ENCODE measurements around the gene ZNF599. TPM values are rescaled to one million over a fixed set of nuclear protein-coding genes. Genes with fewer than 3 reads are reported as not detected.

Gene ZNF599
- total RNA-seq, 3 donors from 2014 or later: 3.3 to 6.1 (median 3.9) TPM

GRCh38 chr19:34767951-34768350, 5.1 kb downstream of the ZNF599 start:
- DNase-seq (no peak), ATAC-seq (no peak)
- Histone ChIP-seq H3K9me3 (peaks cover 26% of the 10 kb centered on the region), H3K4me3 (no peak overlapping the region), H3K36me3 (ENCODE audit: low read depth) (no peaks in the 10 kb centered on the region), H3K4me1 (ENCODE audit: low read depth) (peaks cover 5% of the 10 kb centered on the region)
- TF ChIP-seq, protein P1, sequence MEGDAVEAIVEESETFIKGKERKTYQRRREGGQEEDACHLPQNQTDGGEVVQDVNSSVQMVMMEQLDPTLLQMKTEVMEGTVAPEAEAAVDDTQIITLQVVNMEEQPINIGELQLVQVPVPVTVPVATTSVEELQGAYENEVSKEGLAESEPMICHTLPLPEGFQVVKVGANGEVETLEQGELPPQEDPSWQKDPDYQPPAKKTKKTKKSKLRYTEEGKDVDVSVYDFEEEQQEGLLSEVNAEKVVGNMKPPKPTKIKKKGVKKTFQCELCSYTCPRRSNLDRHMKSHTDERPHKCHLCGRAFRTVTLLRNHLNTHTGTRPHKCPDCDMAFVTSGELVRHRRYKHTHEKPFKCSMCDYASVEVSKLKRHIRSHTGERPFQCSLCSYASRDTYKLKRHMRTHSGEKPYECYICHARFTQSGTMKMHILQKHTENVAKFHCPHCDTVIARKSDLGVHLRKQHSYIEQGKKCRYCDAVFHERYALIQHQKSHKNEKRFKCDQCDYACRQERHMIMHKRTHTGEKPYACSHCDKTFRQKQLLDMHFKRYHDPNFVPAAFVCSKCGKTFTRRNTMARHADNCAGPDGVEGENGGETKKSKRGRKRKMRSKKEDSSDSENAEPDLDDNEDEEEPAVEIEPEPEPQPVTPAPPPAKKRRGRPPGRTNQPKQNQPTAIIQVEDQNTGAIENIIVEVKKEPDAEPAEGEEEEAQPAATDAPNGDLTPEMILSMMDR (IDR thresholded peaks at IDR 0.05): no peak
- intact Hi-C loops (cut with DNase I, micrococcal nuclease): no loop called here

GRCh38 chr19:34766386-34766785, 6.6 kb downstream of the ZNF599 start:
- no peak overlapping the region for H3K4me3 ChIP-seq
- H3K9me3 ChIP-seq: peaks cover 41% of the 10 kb centered on the region
- ATAC-seq: no peak
- intact Hi-C loops (cut with DNase I, micrococcal nuclease): no loop called here
- DNase-seq: no peak
- TF ChIP-seq, protein P1 (IDR thresholded peaks at IDR 0.05): no peak
- H3K4me1 ChIP-seq (ENCODE audit: low read depth): no peaks in the 10 kb centered on the region
- H3K36me3 ChIP-seq (ENCODE audit: low read depth): no peaks in the 10 kb centered on the region

GRCh38 chr19:34759218-34759917, 13.6 kb downstream of the ZNF599 start:
- Histone ChIP-seq H3K9me3 (peaks cover 100% of the 10 kb centered on the region), H3K4me1 (ENCODE audit: low read depth) (no peaks in the 10 kb centered on the region), H3K4me3 (no peak overlapping the region), H3K36me3 (ENCODE audit: low read depth) (no peaks in the 10 kb centered on the region)
- TF ChIP-seq, protein P1 (IDR thresholded peaks at IDR 0.05): no peak
- DNase-seq (no peak), ATAC-seq (no peak)
- intact Hi-C loops (cut with DNase I, micrococcal nuclease): no loop called here

- ATAC-seq: no peak
Observed at GRCh38 chr19:34757441-34757840, 15.6 kb downstream of the ZNF599 start.

DNA sequence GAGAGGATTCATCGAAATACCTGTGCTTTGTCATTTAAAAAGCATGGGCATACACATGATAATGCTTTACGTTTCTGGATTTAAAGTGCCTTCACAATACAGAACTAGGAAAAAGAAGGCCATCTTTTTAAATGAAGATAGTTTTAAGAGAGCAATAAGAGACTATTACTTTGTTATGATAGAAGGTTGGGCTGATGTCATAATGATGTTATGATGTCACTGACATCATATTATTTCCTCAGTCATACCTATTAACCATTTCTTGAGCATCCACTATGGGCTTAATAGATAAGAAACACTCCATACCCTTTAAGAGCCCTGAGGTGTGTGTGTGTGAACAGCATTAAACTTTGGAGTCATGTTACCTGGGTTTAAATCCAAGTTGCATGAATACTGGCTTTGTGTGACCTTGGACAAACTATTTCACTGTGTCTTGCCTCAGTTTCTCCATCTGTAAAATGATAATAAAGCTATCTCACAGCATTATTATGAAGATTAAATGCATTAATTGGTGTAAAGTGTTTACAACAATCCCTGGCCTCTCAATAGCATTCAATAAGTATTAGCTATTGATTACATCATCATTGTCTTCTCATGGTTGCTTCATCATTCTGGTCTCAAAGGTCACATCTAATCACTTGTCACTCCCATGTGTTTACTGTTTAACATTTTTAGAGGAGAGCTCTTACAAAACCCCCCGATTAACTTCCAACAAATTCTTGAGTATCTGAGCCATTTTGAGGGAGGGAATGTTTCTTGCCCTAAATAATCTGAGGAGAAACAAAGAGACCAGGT, 27.9 kb downstream of the ZNF599 start:
- DNase-seq (no peak), ATAC-seq (no peak)
- TF ChIP-seq, protein P1 (IDR thresholded peaks at IDR 0.05): no peak
- no peaks in the 10 kb centered on the region for H3K4me1 ChIP-seq (ENCODE audit: low read depth)
- H3K36me3 ChIP-seq (ENCODE audit: low read depth): no peaks in the 10 kb centered on the region
- no peak overlapping the region for H3K4me3 ChIP-seq
- intact Hi-C loops (cut with DNase I, micrococcal nuclease): no loop called here
- H3K9me3 ChIP-seq: peaks cover 92% of the 10 kb centered on the region

More at GRCh38 chr19:34757441-34757840, 15.6 kb downstream of the ZNF599 start:
- intact Hi-C loops (cut with DNase I, micrococcal nuclease): no loop called here
- H3K9me3 ChIP-seq: peaks cover 99% of the 10 kb centered on the region
- no peaks in the 10 kb centered on the region for H3K4me1 ChIP-seq (ENCODE audit: low read depth)
- DNase-seq: no peak
- TF ChIP-seq, protein P1 (IDR thresholded peaks at IDR 0.05): no peak
- no peaks in the 10 kb centered on the region for H3K36me3 ChIP-seq (ENCODE audit: low read depth)
- H3K4me3 ChIP-seq: no peak overlapping the region
